ENCODE measurements around the gene RELB.
A peak's percentile ranks its signal among the peaks of the same experiment; 100 is the strongest.
"Not testable (repeated sequence)": the region's sequence is repeated elsewhere in the genome, so short reads cannot be mapped to it uniquely, and the experiment has no call there.

The RELB gene

DNA sequence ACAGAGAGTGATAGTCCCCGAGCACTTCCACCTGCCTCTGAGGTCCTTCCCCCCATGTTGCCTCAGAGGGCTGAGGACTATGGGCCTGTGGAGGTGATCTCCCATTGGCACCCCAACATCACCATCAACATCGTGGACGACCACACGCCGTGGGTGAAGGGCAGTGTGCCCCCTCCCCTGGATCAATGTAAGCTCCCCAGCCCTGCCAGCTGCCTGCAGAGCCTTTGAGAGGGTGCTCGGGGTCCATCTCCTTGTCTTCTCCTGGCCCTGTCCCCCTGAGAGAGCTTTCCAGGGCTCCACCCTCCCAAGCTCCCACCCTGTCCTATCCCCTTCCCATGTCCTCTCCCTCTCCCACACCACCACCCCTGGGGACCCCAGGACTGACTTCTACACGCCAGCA is 14.9 kb upstream of the RELB start:
- DNase-seq (ENCODE audit: low read depth, low spot score) = no peak

DNA sequence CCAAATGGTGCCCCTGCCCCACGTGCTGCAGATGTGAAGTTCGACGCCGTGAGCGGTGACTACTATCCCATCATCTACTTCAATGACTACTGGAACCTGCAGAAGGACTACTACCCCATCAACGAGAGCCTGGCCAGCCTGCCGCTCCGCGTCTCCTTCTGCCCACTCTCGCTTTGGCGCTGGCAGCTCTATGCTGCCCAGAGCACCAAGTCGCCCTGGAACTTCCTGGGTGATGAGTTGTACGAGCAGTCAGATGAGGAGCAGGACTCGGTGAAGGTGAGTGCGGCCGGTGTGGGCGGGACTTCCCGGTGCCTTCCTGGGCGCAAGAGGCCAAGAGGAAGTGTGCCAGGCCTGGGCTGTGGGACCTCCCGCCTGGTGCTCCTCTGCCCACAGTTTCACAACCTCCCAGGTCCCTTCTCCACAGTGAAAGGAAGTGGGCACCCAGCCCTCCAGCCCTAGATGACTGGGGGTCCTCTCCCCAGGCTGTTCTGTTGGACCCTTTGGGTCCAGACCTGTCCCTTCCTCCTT is 14.1 kb upstream of the RELB start:
- no peak for DNase-seq (ENCODE audit: low read depth, low spot score)

- DNase-seq (ENCODE audit: low read depth, low spot score) = no peak
Measured at GRCh38 chr19:44988273-44988672, 13.0 kb upstream of the RELB start.

- peak; percentile 24 for DNase-seq (ENCODE audit: low read depth, low spot score)
Measured at GRCh38 chr19:44988896-44989556, 12.2 kb upstream of the RELB start.

- DNase-seq (ENCODE audit: low read depth, low spot score) = no peak
Measured at GRCh38 chr19:44990459-44990858, 10.8 kb upstream of the RELB start.

DNA sequence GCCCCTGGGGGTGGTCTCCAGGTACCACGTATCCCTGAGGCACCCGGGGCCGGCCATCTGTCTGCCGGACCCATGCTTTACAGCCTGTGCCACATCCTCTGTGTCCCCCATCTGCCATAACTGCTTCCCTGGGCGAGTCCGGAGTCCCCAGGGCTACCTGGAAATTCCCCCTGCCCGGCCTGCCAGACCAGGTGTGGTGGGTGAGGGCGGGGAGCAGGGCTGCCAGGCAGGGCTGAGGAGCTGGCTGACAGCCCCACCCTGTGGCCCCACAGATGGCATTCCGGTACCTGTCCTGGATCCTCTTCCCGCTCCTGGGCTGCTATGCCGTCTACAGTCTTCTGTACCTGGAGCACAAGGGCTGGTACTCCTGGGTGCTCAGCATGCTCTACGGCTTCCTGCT is 10.3 kb upstream of the RELB start:
- DNase-seq (ENCODE audit: low read depth, low spot score) = no peak

GRCh38 chr19:44992336-44993163 is 8.7 kb upstream of the RELB start:
- DNase-seq (ENCODE audit: low read depth, low spot score) = no peak

DNA sequence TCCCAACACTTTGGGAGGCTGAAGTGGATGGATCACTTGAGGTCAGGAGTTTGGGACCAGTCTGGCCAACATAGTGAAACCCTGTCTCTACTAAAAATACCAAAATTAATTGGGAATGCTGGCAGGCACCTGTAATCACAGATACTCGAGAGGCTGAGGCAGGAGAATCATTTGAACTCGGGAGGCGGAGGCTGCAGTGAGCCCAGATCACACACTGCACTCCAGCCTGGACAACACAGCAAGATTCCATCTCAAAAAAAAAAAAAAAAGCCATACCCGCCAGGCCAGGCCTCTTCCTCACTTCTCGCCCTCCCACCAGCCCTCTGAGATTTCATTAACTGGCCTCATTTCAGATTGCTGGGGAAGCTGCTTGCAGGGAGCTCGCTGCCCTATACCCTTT is 7.7 kb upstream of the RELB start:
- no peak for DNase-seq (ENCODE audit: low read depth, low spot score)

DNA sequence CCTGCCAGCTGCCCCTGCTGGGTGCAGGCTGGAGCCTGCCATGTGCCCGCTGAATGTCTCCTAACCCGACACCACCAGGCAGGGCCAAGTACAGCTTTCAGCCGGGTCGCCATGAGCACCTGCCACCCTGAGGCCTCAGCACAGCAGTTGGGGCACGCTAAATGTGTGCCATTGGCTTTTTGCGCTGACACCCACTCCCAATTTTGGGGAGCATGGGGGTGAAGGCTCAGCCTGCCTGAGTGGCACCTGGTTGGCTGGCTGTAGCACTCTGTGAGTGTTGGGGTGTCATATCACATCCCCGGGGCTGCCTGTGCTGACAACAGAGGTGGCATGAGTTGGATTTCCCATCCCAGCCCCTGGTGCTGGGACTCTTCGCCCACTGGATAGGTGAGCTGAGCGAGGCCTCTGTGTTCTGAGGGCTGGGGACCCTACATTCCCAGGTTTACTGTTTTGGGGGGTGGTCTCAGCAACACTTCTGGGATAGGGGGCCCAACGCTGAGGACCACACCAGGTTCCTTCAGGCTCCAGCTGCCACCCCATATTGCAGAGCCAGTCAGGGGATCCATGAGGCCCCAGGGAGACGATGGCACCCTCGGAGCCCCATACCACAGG is 7.2 kb upstream of the RELB start:
- no peak for DNase-seq (ENCODE audit: low read depth, low spot score)

- no peak for DNase-seq (ENCODE audit: low read depth, low spot score)
Measured at GRCh38 chr19:44998025-44998424, 3.2 kb upstream of the RELB start.

DNA sequence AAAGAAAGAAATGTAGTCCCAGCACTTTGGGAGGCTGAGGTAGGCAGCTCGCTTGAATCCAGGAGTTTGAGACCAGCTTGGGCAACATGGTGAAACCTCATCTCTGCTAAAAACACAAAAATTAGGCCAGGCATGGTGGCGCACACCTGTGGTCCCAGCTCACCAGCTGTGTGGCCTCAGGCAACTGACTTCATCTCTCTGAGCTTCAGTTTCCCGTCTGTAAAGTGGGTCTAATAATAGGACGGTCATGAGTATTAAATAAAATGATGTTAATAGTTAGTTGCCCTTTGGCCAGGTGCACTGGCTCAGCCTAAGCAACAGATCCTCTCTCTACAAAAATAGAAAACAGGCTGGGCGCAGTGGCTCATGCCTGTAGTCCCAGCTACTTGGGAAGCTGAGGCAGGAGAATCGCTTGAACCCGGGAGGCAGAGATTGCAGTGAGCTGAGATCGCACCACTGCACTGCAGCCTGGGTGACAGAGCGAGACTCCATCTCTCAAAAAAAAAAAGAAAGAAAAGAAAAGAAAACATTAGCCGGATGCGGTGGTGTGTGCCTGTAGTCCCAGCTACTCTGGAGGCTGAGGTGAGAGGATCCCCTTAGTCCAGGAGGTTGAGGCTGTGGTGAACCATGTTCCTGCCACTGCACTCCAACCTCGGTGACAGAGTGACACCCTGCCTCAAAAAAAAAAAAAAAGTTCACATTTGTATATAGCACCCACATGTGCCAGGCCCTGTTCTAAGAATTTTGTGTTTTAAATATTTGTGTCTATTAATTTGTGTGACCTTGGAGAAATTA is 1.9 kb upstream of the RELB start:
- not testable (repeated sequence) for DNase-seq (ENCODE audit: low read depth, low spot score)

DNA sequence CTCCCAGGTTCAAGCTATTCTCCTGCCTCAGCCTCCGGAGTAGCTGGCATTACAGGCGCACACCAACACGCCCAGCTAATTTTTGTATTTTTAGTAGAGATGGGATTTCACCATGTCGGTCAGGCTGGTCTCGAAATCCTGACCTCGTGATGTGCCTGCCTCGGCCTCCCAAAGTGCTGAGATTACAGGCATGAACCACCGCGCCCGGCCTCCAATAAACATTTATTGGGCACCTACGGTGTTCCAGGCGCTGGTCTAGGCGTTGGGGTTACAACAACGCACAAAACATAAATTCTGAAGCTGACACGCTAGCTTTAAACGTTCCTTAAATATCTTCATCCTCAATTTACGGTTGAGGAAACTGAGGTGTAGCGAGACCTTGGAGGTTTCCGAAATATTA is 599 bp upstream of the RELB start:
- DNase-seq (ENCODE audit: low read depth, low spot score) = not testable (repeated sequence)

DNA sequence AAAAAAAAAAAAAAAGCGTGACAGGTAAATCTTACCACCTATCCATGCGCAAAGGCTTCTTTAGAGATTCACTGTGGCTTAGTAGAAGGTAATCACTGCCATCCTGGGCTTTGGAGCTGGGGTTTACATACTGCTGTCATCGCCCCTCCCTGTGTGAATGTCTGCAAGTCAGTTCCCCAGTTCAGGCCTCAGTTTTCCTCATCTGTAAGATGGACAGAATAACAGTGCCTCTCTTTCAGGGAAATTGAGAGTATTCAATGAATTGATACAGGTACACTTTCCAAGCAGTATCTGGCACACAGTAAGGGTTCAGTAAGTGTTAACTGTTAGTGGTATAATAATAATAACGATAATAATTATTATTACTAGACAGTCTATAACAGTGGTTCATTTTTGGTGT is 2.2 kb downstream of the RELB start:
- no peak for DNase-seq (ENCODE audit: low read depth, low spot score)

GRCh38 chr19:45005787-45006186 is 4.5 kb downstream of the RELB start:
- no peak for DNase-seq (ENCODE audit: low read depth, low spot score)

- DNase-seq (ENCODE audit: low read depth, low spot score) = no peak
Measured at GRCh38 chr19:45008552-45008951, 7.3 kb downstream of the RELB start.

DNA sequence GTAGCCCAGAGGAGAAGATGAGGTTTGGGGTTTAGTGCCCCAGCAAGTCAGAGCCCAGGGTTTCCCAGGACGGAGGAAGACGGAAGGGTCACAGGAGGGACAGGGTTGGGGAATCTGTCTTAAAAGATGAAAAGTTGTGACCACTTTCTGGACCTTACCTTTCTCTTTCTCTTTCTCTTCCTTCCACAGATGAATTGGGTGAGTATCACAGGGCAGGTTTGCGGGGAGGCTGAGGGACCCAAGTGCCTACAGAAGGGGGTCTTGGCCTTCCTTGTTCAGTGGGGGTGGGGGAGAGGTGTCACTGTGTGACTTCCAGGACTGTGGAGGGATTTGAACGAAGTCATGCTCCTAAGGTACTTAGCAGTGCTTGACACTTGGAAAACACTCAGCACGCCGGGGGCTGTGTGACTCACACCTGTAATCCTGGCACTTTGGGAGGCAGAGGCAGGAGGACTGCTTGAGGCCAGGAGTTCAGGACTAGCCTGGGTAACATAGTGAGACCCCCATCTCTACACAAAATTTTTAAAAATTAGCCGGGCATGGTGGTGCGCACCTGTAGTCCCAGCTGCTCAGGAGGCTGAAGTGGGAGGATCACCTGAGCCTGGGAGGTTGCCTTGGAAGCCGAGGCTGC is 8.5 kb downstream of the RELB start:
- DNase-seq (ENCODE audit: low read depth, low spot score) = no peak

- no peak for DNase-seq (ENCODE audit: low read depth, low spot score)
Measured at GRCh38 chr19:45010306-45010705, 9.0 kb downstream of the RELB start.

GRCh38 chr19:45011959-45012358 is 10.7 kb downstream of the RELB start:
- no peak for DNase-seq (ENCODE audit: low read depth, low spot score)

GRCh38 chr19:45016388-45017314 is 15.4 kb downstream of the RELB start:
- peak; percentile 21 for DNase-seq (ENCODE audit: low read depth, low spot score)

- no peak for DNase-seq (ENCODE audit: low read depth, low spot score)
Measured at GRCh38 chr19:45019187-45019586, 17.9 kb downstream of the RELB start.
